Transverse colon (tissue), 4 donors: Measurements from ENCODE around the gene VPS9D1.

Experiments
- EP300 ChIP-seq: sonication (generic); formaldehyde crosslinking; IDR thresholded peaks from one replicate; pipeline ENCODE4 v1.6.1; 2017; ENCODE audit warnings: antibody characterized with exemption, low read depth
- POLR2A ChIP-seq: fragments of 450-650 bp; IDR thresholded peaks from one replicate; pipeline ENCODE4 v1.6.1; 2016; ENCODE audit warnings: antibody characterized with exemption, mild to moderate bottlenecking, moderate library complexity
- POLR2AphosphoS5 ChIP-seq, 3 donors: sonication (generic); formaldehyde crosslinking; IDR thresholded peaks; one replicate each; pipeline ENCODE4 v1.6.1; 2016; ENCODE audit warnings: antibody characterized with exemption in 3 of 3
- TF ChIP-seq, protein P1 (sequence below), 5 experiments: fragments of 200-600 bp in 3 of 5; fragments of 450-650 bp in 2 of 5; sonication (generic) in 3 of 5; IDR thresholded peaks; 1 replicate in 2 of 5; 2 replicates in 3 of 5; pipeline ENCODE4 v1.5.1; 2016 to 2017; ENCODE audit warnings: antibody characterized with exemption in 5 of 5, inconsistent platforms in 3 of 5, mild to moderate bottlenecking in 2 of 5, moderate library complexity in 1 of 5

DNA sequence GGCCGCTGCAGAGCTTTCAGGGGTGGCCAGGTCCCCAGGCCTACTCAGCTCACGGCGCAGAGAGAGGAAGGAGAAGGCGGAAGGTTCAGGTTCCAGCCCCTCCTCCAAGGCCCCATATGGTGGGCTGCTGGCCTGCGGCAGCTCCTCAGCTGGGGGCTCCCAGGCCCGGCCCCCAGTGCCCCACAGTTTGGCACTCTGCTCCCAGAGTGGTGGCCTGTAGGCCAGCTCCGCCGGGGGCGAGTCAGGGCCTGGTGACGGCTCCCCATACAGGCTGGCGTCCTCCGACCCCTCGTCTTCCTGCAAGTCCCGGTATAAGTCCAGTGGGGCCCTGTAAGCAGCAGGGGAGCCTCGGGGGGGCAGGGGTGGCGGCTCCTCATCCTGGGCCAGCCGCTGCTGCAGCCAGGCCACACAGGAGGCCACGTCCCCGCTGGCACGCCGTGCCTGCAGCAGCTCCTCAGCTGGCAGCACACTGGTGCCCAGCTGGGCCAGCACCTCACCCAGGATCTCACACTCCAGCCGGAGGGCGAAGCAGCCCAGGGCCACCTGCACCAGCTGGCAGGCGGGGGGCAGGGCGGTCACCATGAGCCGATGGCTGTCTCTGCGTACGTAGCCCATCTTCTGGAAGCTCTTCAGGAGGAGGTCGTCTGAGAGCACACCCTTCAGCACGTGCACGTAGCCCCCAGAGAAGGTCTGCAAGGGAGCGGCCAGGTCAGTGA lies 22.9 kb downstream of the VPS9D1 start:
- TF ChIP-seq EP300 (no peak), POLR2A (no peak), POLR2AphosphoS5 (IDR thresholded peaks at IDR 0.05) (no peak)
- TF ChIP-seq, protein P1, sequence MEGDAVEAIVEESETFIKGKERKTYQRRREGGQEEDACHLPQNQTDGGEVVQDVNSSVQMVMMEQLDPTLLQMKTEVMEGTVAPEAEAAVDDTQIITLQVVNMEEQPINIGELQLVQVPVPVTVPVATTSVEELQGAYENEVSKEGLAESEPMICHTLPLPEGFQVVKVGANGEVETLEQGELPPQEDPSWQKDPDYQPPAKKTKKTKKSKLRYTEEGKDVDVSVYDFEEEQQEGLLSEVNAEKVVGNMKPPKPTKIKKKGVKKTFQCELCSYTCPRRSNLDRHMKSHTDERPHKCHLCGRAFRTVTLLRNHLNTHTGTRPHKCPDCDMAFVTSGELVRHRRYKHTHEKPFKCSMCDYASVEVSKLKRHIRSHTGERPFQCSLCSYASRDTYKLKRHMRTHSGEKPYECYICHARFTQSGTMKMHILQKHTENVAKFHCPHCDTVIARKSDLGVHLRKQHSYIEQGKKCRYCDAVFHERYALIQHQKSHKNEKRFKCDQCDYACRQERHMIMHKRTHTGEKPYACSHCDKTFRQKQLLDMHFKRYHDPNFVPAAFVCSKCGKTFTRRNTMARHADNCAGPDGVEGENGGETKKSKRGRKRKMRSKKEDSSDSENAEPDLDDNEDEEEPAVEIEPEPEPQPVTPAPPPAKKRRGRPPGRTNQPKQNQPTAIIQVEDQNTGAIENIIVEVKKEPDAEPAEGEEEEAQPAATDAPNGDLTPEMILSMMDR (IDR thresholded peaks at IDR 0.05): no peak
